ENCODE results near the gene CEP68.
"Not testable (repeated sequence)": the region's sequence is repeated elsewhere in the genome, so short reads cannot be mapped to it uniquely, and the experiment has no call there.

Gene CEP68

GRCh38 chr2:65056215-65057053 is at the start of gene CEP68:
Gene CEP68 (plus strand): TSS chr2:65056416. CDS start chr2:65069445, 13,029 bp downstream.
- DNase-seq (ENCODE audit: low spot score), result peak; percentile 99

- DNase-seq (ENCODE audit: low spot score), result no peak
Measured at GRCh38 chr2:65013776-65014175, 42.4 kb upstream of the CEP68 start.

- DNase-seq (ENCODE audit: low spot score), result no peak
Measured at GRCh38 chr2:65015731-65016130, 40.5 kb upstream of the CEP68 start.

GRCh38 chr2:65016789-65017188 is 39.4 kb upstream of the CEP68 start:
- no peak for DNase-seq (ENCODE audit: low spot score)

- no peak for DNase-seq (ENCODE audit: low spot score)
Measured at GRCh38 chr2:65017335-65017734, 38.9 kb upstream of the CEP68 start.

- DNase-seq (ENCODE audit: low spot score), result peak; percentile 57
Measured at GRCh38 chr2:65018141-65018582, 38.1 kb upstream of the CEP68 start.

GRCh38 chr2:65019010-65019409 is 37.2 kb upstream of the CEP68 start:
- DNase-seq (ENCODE audit: low spot score), result no peak

- DNase-seq (ENCODE audit: low spot score), result no peak
Measured at GRCh38 chr2:65019675-65020195, 36.5 kb upstream of the CEP68 start.

GRCh38 chr2:65020251-65020650 is 36.0 kb upstream of the CEP68 start:
- DNase-seq (ENCODE audit: low spot score), result not testable (repeated sequence)

- DNase-seq (ENCODE audit: low spot score), result no peak
Measured at GRCh38 chr2:65020943-65021528, 35.2 kb upstream of the CEP68 start.

- no peak for DNase-seq (ENCODE audit: low spot score)
Measured at GRCh38 chr2:65021709-65022108, 34.5 kb upstream of the CEP68 start.

- no peak for DNase-seq (ENCODE audit: low spot score)
Measured at GRCh38 chr2:65022189-65022588, 34.0 kb upstream of the CEP68 start.

GRCh38 chr2:65023742-65024141 is 32.5 kb upstream of the CEP68 start:
- DNase-seq (ENCODE audit: low spot score), result no peak

GRCh38 chr2:65024149-65024829 is 31.9 kb upstream of the CEP68 start:
- no peak for DNase-seq (ENCODE audit: low spot score)

GRCh38 chr2:65025453-65026123 is 30.6 kb upstream of the CEP68 start:
- peak; percentile 40 for DNase-seq (ENCODE audit: low spot score)

GRCh38 chr2:65026154-65026553 is 30.1 kb upstream of the CEP68 start:
- no peak for DNase-seq (ENCODE audit: low spot score)

GRCh38 chr2:65026704-65027464 is 29.3 kb upstream of the CEP68 start:
- no peak for DNase-seq (ENCODE audit: low spot score)

GRCh38 chr2:65027616-65028244 is 28.5 kb upstream of the CEP68 start:
- DNase-seq (ENCODE audit: low spot score), result peak; percentile 52

- no peak for DNase-seq (ENCODE audit: low spot score)
Measured at GRCh38 chr2:65030476-65031332, 25.5 kb upstream of the CEP68 start.
